Mesendoderm (in vitro differentiated cells): Measurements from ENCODE around the gene MAP1LC3C.

Experiments used
- DNase-seq: peaks from one replicate; pipeline ENCODE4 v3.0.0; 2013
- H2AK5ac ChIP-seq: 2 replicates; pipeline ENCODE4 v1.6.1; 2013; ENCODE audit warnings: low read length, inconsistent platforms
- H2BK120ac ChIP-seq: 2 replicates; pipeline ENCODE4 v1.6.1; 2013; ENCODE audit warnings: low read depth, mild to moderate bottlenecking, low read length, moderate library complexity, mixed read lengths
- H2BK15ac ChIP-seq: replicated peaks from 2 replicates; pipeline ENCODE4 v1.6.1; 2013; ENCODE audit warnings: low read depth, mild to moderate bottlenecking, moderate library complexity
- H2BK5ac ChIP-seq: 2 replicates; pipeline ENCODE4 v1.6.1; 2013; ENCODE audit warnings: low read length, inconsistent platforms
- H3K18ac ChIP-seq: 2 replicates; pipeline ENCODE4 v1.6.1; 2013; ENCODE audit warnings: mild to moderate bottlenecking, low read length, mixed read lengths
- H3K23ac ChIP-seq: one replicate; pipeline ENCODE4 v1.6.1; 2013; ENCODE audit warnings: low read length
- H3K27ac ChIP-seq: 2 replicates; pipeline ENCODE4 v1.5.1; 2013; ENCODE audit warnings: low read depth, mild to moderate bottlenecking, inconsistent platforms, low read length, moderate library complexity
- H3K27me3 ChIP-seq: 2 replicates; pipeline ENCODE4 v1.6.1; 2013; ENCODE audit warnings: low read length, control low read depth, mild to moderate bottlenecking, inconsistent platforms; ENCODE audit not compliant: insufficient read depth, poor library complexity
- H3K36me3 ChIP-seq: 2 replicates; pipeline ENCODE4 v1.6.1; 2013; ENCODE audit warnings: low read length, inconsistent platforms; ENCODE audit not compliant: control insufficient read depth, insufficient read depth
- H3K4ac ChIP-seq: one replicate; pipeline ENCODE4 v1.6.1; 2013; ENCODE audit warnings: low read depth, mild to moderate bottlenecking, low read length, moderate library complexity
- H3K4me1 ChIP-seq: 2 replicates; pipeline ENCODE4 v1.6.1; 2013; ENCODE audit warnings: low read depth, low read length, inconsistent platforms; ENCODE audit not compliant: control insufficient read depth
- H3K4me2 ChIP-seq: 2 replicates; pipeline ENCODE4 v1.6.1; 2013; ENCODE audit warnings: low read length
- H3K4me3 ChIP-seq: 2 replicates; pipeline ENCODE4 v1.5.1; 2013; ENCODE audit warnings: mild to moderate bottlenecking, low read length
- H3K56ac ChIP-seq: one replicate; pipeline ENCODE4 v1.6.1; 2013; ENCODE audit warnings: low read length
- H3K79me1 ChIP-seq: 2 replicates; pipeline ENCODE4 v1.6.1; 2013; ENCODE audit warnings: low read length, inconsistent platforms
- H3K79me2 ChIP-seq: 2 replicates; pipeline ENCODE4 v1.6.1; 2013; ENCODE audit warnings: mild to moderate bottlenecking, low read length; ENCODE audit not compliant: control insufficient read depth, insufficient read depth
- H3K9ac ChIP-seq: 2 replicates; pipeline ENCODE4 v1.6.1; 2013; ENCODE audit warnings: low read length, inconsistent platforms
- H4K5ac ChIP-seq: one replicate; pipeline ENCODE4 v1.6.1; 2013; ENCODE audit warnings: low read length
- H4K8ac ChIP-seq: one replicate; pipeline ENCODE4 v1.6.1; 2013; ENCODE audit warnings: low read depth, mild to moderate bottlenecking, control low read depth, low read length, moderate library complexity
- WGBS: extraction: QIAGEN DNeasy Blood & Tissue Kit; methylation state at CpG from one replicate; pipeline ENCODE4 v1.1.7; 2013; ENCODE audit warnings: low lambda C conversion rate, missing lambda C conversion rate; ENCODE audit not compliant: insufficient coverage; ENCODE audit errors: extremely low coverage; 5-methylcytosine and 5-hydroxymethylcytosine counted together

The MAP1LC3C gene

DNA sequence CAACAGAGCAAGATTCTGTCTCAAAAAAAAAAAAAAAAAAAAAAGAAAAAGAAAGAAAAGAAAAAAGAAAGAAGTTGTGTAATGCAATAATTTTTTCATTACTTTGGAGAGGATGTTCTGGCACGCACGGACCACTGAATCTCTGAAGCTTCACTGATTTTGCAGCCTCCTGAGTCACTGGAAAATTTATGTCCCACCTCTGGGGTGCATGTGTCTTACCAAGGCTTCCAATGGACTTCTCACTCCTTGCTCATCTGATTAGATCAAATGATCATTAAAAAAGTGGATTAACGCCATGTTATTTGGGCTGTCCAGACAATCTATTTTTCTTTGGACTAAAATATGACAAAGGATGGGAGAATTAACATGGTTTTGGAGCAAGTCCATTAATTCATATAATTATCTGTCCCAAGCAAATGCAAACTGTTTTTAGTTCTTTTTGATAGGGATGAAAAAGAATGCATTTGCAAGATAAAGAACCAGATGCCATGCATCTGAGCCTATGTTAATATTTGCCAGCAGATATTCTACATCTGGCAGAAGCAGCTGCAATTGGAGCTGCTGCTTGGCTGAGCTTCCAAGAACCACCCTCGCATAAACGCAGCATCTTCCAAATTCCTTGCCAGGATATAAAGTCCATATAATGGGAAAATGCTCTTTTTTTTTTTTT lies 10.1 kb upstream of the MAP1LC3C start:
- DNase-seq, result no peak
- no peaks in the 10 kb centered on the region for H3K27me3 ChIP-seq
- no CpG with 5 or more reads among the region's 5 CpGs for WGBS
- no peak overlapping the region for H3K9ac ChIP-seq
- H2BK15ac ChIP-seq, result no peak overlapping the region
- no peaks in the 10 kb centered on the region for H3K4me1 ChIP-seq
- H4K8ac ChIP-seq, result no peak overlapping the region
- H3K23ac ChIP-seq, result no peak overlapping the region
- H3K18ac ChIP-seq, result no peak overlapping the region
- no peak overlapping the region for H2BK120ac ChIP-seq
- H3K56ac ChIP-seq, result no peak overlapping the region
- H3K27ac ChIP-seq, result no peak overlapping the region
- H4K5ac ChIP-seq, result no peak overlapping the region
- H3K4me2 ChIP-seq, result no peak overlapping the region
- H3K79me2 ChIP-seq, result no peaks in the 10 kb centered on the region
- no peak overlapping the region for H3K4ac ChIP-seq
- H3K79me1 ChIP-seq, result no peaks in the 10 kb centered on the region
- no peak overlapping the region for H2AK5ac ChIP-seq
- H3K4me3 ChIP-seq, result no peak overlapping the region
- no peaks in the 10 kb centered on the region for H3K36me3 ChIP-seq
- H2BK5ac ChIP-seq, result no peak overlapping the region

GRCh38 chr1:242006976-242007375 lies 8.1 kb upstream of the MAP1LC3C start:
- Histone ChIP-seq H3K23ac (no peak overlapping the region), H3K27ac (no peak overlapping the region), H3K4me3 (no peak overlapping the region), H4K5ac (no peak overlapping the region), H4K8ac (no peak overlapping the region), H3K79me2 (no peaks in the 10 kb centered on the region), H3K4me2 (no peak overlapping the region), H3K79me1 (no peaks in the 10 kb centered on the region), H2BK15ac (no peak overlapping the region), H3K4me1 (no peaks in the 10 kb centered on the region), H2BK120ac (no peak overlapping the region), H3K27me3 (no peaks in the 10 kb centered on the region), H3K4ac (no peak overlapping the region), H3K36me3 (no peaks in the 10 kb centered on the region), H2BK5ac (no peak overlapping the region), H3K9ac (no peak overlapping the region), H2AK5ac (no peak overlapping the region), H3K56ac (no peak overlapping the region), H3K18ac (no peak overlapping the region)
- WGBS, result no CpG with 5 or more reads among the region's 3 CpGs
- no peak for DNase-seq

- Histone ChIP-seq H3K18ac (no peak overlapping the region), H3K4me1 (no peaks in the 10 kb centered on the region), H3K27me3 (no peaks in the 10 kb centered on the region), H2BK15ac (no peak overlapping the region), H3K23ac (no peak overlapping the region), H2BK120ac (no peak overlapping the region), H3K79me1 (no peaks in the 10 kb centered on the region), H4K8ac (peak overlapping the region; percentile 14), H3K79me2 (no peaks in the 10 kb centered on the region), H3K36me3 (no peaks in the 10 kb centered on the region), H2AK5ac (no peak overlapping the region), H3K4me3 (no peak overlapping the region), H3K27ac (no peak overlapping the region), H4K5ac (no peak overlapping the region), H3K9ac (no peak overlapping the region), H3K4me2 (no peak overlapping the region), H3K4ac (no peak overlapping the region), H3K56ac (no peak overlapping the region), H2BK5ac (no peak overlapping the region)
- no CpG with 5 or more reads among the region's 5 CpGs for WGBS
- DNase-seq, result peak; percentile 77
These were observed 7.1 kb upstream of the MAP1LC3C start for GRCh38 chr1:242005866-242006535.

- Histone ChIP-seq H2BK15ac (no peak overlapping the region), H3K79me1 (no peaks in the 10 kb centered on the region), H3K79me2 (no peaks in the 10 kb centered on the region), H2AK5ac (no peak overlapping the region), H4K5ac (no peak overlapping the region), H3K9ac (no peak overlapping the region), H3K36me3 (no peaks in the 10 kb centered on the region), H3K4me3 (no peak overlapping the region), H3K23ac (no peak overlapping the region), H2BK120ac (no peak overlapping the region), H3K27me3 (no peaks in the 10 kb centered on the region), H3K27ac (no peak overlapping the region), H3K18ac (no peak overlapping the region), H3K56ac (no peak overlapping the region), H3K4me2 (no peak overlapping the region), H2BK5ac (no peak overlapping the region), H4K8ac (no peak overlapping the region), H3K4me1 (no peaks in the 10 kb centered on the region), H3K4ac (no peak overlapping the region)
- WGBS, result no CpG with 5 or more reads among the region's 5 CpGs
- DNase-seq, result peak; percentile 66
These were observed 6.0 kb upstream of the MAP1LC3C start for GRCh38 chr1:242004751-242005495.

DNA sequence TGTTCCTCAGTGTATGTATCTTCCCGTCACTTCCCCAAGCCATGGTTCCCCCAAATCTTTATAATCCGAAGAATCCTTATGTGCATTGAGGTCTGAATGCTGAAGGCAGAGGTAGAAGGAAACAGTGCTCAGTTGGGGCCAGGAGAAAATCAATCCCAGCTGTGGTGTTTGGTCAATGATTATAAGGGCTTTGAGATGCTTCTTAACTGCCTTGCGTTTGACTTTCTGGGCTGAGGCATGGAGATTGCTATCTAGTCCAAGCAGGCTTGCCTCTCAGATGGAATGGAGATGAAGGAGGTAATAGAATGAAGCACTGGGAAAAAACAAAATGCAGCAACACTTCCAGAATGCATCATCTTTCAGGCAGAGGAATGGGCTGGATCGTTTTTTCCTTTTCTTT lies 3.6 kb upstream of the MAP1LC3C start:
- no peak overlapping the region for H2BK120ac ChIP-seq
- no peak overlapping the region for H2AK5ac ChIP-seq
- no peak overlapping the region for H3K4me3 ChIP-seq
- H3K79me1 ChIP-seq, result no peaks in the 10 kb centered on the region
- no peak overlapping the region for H2BK5ac ChIP-seq
- no peak overlapping the region for H2BK15ac ChIP-seq
- no peaks in the 10 kb centered on the region for H3K36me3 ChIP-seq
- H3K9ac ChIP-seq, result no peak overlapping the region
- H3K23ac ChIP-seq, result no peak overlapping the region
- H3K4me2 ChIP-seq, result no peak overlapping the region
- no peak for DNase-seq
- H3K56ac ChIP-seq, result no peak overlapping the region
- WGBS, result no CpG with 5 or more reads among the region's 4 CpGs
- H3K4me1 ChIP-seq, result no peaks in the 10 kb centered on the region
- no peaks in the 10 kb centered on the region for H3K27me3 ChIP-seq
- H3K4ac ChIP-seq, result no peak overlapping the region
- H3K79me2 ChIP-seq, result no peaks in the 10 kb centered on the region
- no peak overlapping the region for H4K8ac ChIP-seq
- H3K18ac ChIP-seq, result no peak overlapping the region
- H3K27ac ChIP-seq, result no peak overlapping the region
- H4K5ac ChIP-seq, result no peak overlapping the region
